ENCODE measurements around the gene NEK4.

NEK4 gene

GRCh38 chr3:52816199-52816598, 45.5 kb upstream of the NEK4 start:
- Histone ChIP-seq H3K36me3 (ENCODE audit: low read depth) (no peaks in the 10 kb centered on the region), H3K27ac (ENCODE audit: poor library complexity, severe bottlenecking) (no peak overlapping the region), H3K27me3 (ENCODE audit: insufficient read depth, poor library complexity, severe bottlenecking) (no peaks in the 10 kb centered on the region), H3K4me3 (ENCODE audit: severe bottlenecking) (no peak overlapping the region), H3K9me3 (ENCODE audit: severe bottlenecking) (no peaks in the 10 kb centered on the region), H3K4me1 (ENCODE audit: insufficient read depth, poor library complexity, severe bottlenecking) (no peaks in the 10 kb centered on the region)
- DNase-seq (ENCODE audit: low spot score) (no peak), ATAC-seq (ENCODE audit: low read depth) (no peak)
- no peak for TF ChIP-seq CTCF (IDR thresholded peaks at IDR 0.05; ENCODE audit: poor library complexity, severe bottlenecking)

GRCh38 chr3:52813810-52814209, 43.1 kb upstream of the NEK4 start:
- TF ChIP-seq CTCF (IDR thresholded peaks at IDR 0.05; ENCODE audit: poor library complexity, severe bottlenecking): no peak
- no peak for DNase-seq (ENCODE audit: low spot score)
- H3K4me3 ChIP-seq (ENCODE audit: severe bottlenecking): no peak overlapping the region
- no peak for ATAC-seq (ENCODE audit: low read depth)
- no peaks in the 10 kb centered on the region for H3K9me3 ChIP-seq (ENCODE audit: severe bottlenecking)
- H3K36me3 ChIP-seq (ENCODE audit: low read depth): no peaks in the 10 kb centered on the region
- no peak overlapping the region for H3K27ac ChIP-seq (ENCODE audit: poor library complexity, severe bottlenecking)
- no peaks in the 10 kb centered on the region for H3K4me1 ChIP-seq (ENCODE audit: insufficient read depth, poor library complexity, severe bottlenecking)
- no peaks in the 10 kb centered on the region for H3K27me3 ChIP-seq (ENCODE audit: insufficient read depth, poor library complexity, severe bottlenecking)

GRCh38 chr3:52811452-52812011, 40.8 kb upstream of the NEK4 start:
- no peak for ATAC-seq (ENCODE audit: low read depth)
- Histone ChIP-seq H3K27me3 (ENCODE audit: insufficient read depth, poor library complexity, severe bottlenecking) (no peaks in the 10 kb centered on the region), H3K36me3 (ENCODE audit: low read depth) (no peaks in the 10 kb centered on the region), H3K9me3 (ENCODE audit: severe bottlenecking) (no peaks in the 10 kb centered on the region), H3K4me3 (ENCODE audit: severe bottlenecking) (no peak overlapping the region), H3K27ac (ENCODE audit: poor library complexity, severe bottlenecking) (no peak overlapping the region), H3K4me1 (ENCODE audit: insufficient read depth, poor library complexity, severe bottlenecking) (no peaks in the 10 kb centered on the region)
- no peak for TF ChIP-seq CTCF (IDR thresholded peaks at IDR 0.05; ENCODE audit: poor library complexity, severe bottlenecking)
- no peak for DNase-seq (ENCODE audit: low spot score)

GRCh38 chr3:52810923-52811322, 40.2 kb upstream of the NEK4 start:
- no peak overlapping the region for H3K27ac ChIP-seq (ENCODE audit: poor library complexity, severe bottlenecking)
- ATAC-seq (ENCODE audit: low read depth) (no peak), DNase-seq (ENCODE audit: low spot score) (no peak)
- no peaks in the 10 kb centered on the region for H3K27me3 ChIP-seq (ENCODE audit: insufficient read depth, poor library complexity, severe bottlenecking)
- no peaks in the 10 kb centered on the region for H3K36me3 ChIP-seq (ENCODE audit: low read depth)
- H3K9me3 ChIP-seq (ENCODE audit: severe bottlenecking): no peaks in the 10 kb centered on the region
- no peak for TF ChIP-seq CTCF (IDR thresholded peaks at IDR 0.05; ENCODE audit: poor library complexity, severe bottlenecking)
- H3K4me1 ChIP-seq (ENCODE audit: insufficient read depth, poor library complexity, severe bottlenecking): no peaks in the 10 kb centered on the region
- H3K4me3 ChIP-seq (ENCODE audit: severe bottlenecking): no peak overlapping the region

- Histone ChIP-seq H3K27me3 (ENCODE audit: insufficient read depth, poor library complexity, severe bottlenecking) (no peaks in the 10 kb centered on the region), H3K4me1 (ENCODE audit: insufficient read depth, poor library complexity, severe bottlenecking) (no peaks in the 10 kb centered on the region), H3K9me3 (ENCODE audit: severe bottlenecking) (no peaks in the 10 kb centered on the region), H3K4me3 (ENCODE audit: severe bottlenecking) (no peak overlapping the region), H3K27ac (ENCODE audit: poor library complexity, severe bottlenecking) (no peak overlapping the region), H3K36me3 (ENCODE audit: low read depth) (no peaks in the 10 kb centered on the region)
- DNase-seq (ENCODE audit: low spot score) (no peak), ATAC-seq (ENCODE audit: low read depth) (no peak)
- no peak for TF ChIP-seq CTCF (IDR thresholded peaks at IDR 0.05; ENCODE audit: poor library complexity, severe bottlenecking)
These were observed 39.1 kb upstream of the NEK4 start for GRCh38 chr3:52809662-52810377.

Data from RWPE2 (cell line).